Mesenchymal stem cell (in vitro differentiated cells and primary cell): ENCODE data around the gene SDCCAG8.

Experiments used
- DNase-seq: peaks from one replicate; pipeline ENCODE4 v3.0.0-alpha.2; 2013
- H2AFZ ChIP-seq: one replicate; pipeline ENCODE4 v1.6.1; 2013; ENCODE audit warnings: low read depth, mild to moderate bottlenecking, control low read depth, inconsistent platforms, low read length, moderate library complexity
- H2AK5ac ChIP-seq: 2 replicates; pipeline ENCODE4 v1.6.1; 2013; ENCODE audit warnings: low read length, moderate library complexity, mild to moderate bottlenecking, inconsistent platforms; ENCODE audit not compliant: severe bottlenecking
- H2BK120ac ChIP-seq: one replicate; pipeline ENCODE4 v1.6.1; 2013; ENCODE audit warnings: low read depth, mild to moderate bottlenecking, inconsistent platforms, low read length, moderate library complexity
- H2BK12ac ChIP-seq, 2 experiments: one replicate each; pipeline ENCODE4 v1.6.1; 2013; ENCODE audit warnings: inconsistent platforms in 2 of 2, low read length in 2 of 2, mild to moderate bottlenecking in 2 of 2, moderate library complexity in 2 of 2, control low read depth in 1 of 2
- H2BK15ac ChIP-seq: one replicate; pipeline ENCODE4 v1.6.1; 2013; ENCODE audit warnings: mild to moderate bottlenecking, low read depth, inconsistent platforms; ENCODE audit not compliant: poor library complexity, severe bottlenecking
- H2BK5ac ChIP-seq: 2 replicates; pipeline ENCODE4 v1.6.1; 2013; ENCODE audit warnings: low read depth, mild to moderate bottlenecking, low read length, control low read depth, inconsistent platforms; ENCODE audit not compliant: poor library complexity, severe bottlenecking
- H3K14ac ChIP-seq, 2 experiments: one replicate each; pipeline ENCODE4 v1.6.1; 2013; ENCODE audit warnings: inconsistent platforms in 2 of 2, low read length in 2 of 2, control low read depth in 1 of 2, mild to moderate bottlenecking in 1 of 2, moderate library complexity in 1 of 2
- H3K18ac ChIP-seq, 2 experiments: one replicate each; pipeline ENCODE4 v1.6.1; 2013; ENCODE audit warnings: inconsistent platforms in 2 of 2, low read length in 2 of 2, control low read depth in 1 of 2, low read depth in 1 of 2, mild to moderate bottlenecking in 1 of 2
- H3K23ac ChIP-seq, 2 experiments: one replicate each; pipeline ENCODE4 v1.6.1; 2013; ENCODE audit warnings: inconsistent platforms in 2 of 2, low read length in 2 of 2, mild to moderate bottlenecking in 2 of 2, moderate library complexity in 2 of 2, control low read depth in 1 of 2
- H3K27ac ChIP-seq: 2 replicates; pipeline ENCODE4 v1.5.1; 2013; ENCODE audit warnings: mild to moderate bottlenecking, moderate library complexity, low read length, control low read depth, inconsistent platforms; ENCODE audit not compliant: poor library complexity, severe bottlenecking
- H3K27me3 ChIP-seq, 2 experiments: 2 replicates each; pipeline versions ENCODE4 v1.6.1 to v1.7.0; 2013; ENCODE audit warnings: low read length in 2 of 2, mild to moderate bottlenecking in 2 of 2, moderate library complexity in 2 of 2, control low read depth in 1 of 2, inconsistent platforms in 1 of 2; ENCODE audit not compliant: control insufficient read depth in 1 of 2, insufficient read depth in 1 of 2
- H3K36me3 ChIP-seq, 2 experiments: 2 replicates each; pipeline versions ENCODE4 v1.6.1 to v1.7.0; 2013; ENCODE audit warnings: low read length in 2 of 2, control low read depth in 1 of 2, inconsistent platforms in 1 of 2, low read depth in 1 of 2, mild to moderate bottlenecking in 1 of 2; ENCODE audit not compliant: insufficient read depth in 2 of 2, control insufficient read depth in 1 of 2
- H3K4ac ChIP-seq, 2 experiments: one replicate each; pipeline ENCODE4 v1.6.1; 2013; ENCODE audit warnings: inconsistent platforms in 2 of 2, low read length in 2 of 2, mild to moderate bottlenecking in 2 of 2, moderate library complexity in 2 of 2, control low read depth in 1 of 2, low read depth in 1 of 2
- H3K4me1 ChIP-seq: 2 replicates; pipeline ENCODE4 v1.6.1; 2013; ENCODE audit warnings: low read depth, low read length, control low read depth; ENCODE audit not compliant: control insufficient read depth, insufficient read depth
- H3K4me2 ChIP-seq: 2 replicates; pipeline ENCODE4 v1.6.1; 2013; ENCODE audit warnings: low read length, mild to moderate bottlenecking, inconsistent platforms; ENCODE audit not compliant: poor library complexity, severe bottlenecking
- H3K4me3 ChIP-seq, 2 experiments: 2 replicates each; pipeline versions ENCODE4 v1.5.1 to v1.7.0; 2013; ENCODE audit warnings: low read length in 2 of 2, mild to moderate bottlenecking in 2 of 2, control low read depth in 1 of 2, low read depth in 1 of 2; ENCODE audit not compliant: insufficient read depth in 1 of 2
- H3K79me1 ChIP-seq: replicated peaks from 2 replicates; pipeline ENCODE4 v1.6.1; 2013; ENCODE audit warnings: mild to moderate bottlenecking, control low read depth, low read length, inconsistent platforms; ENCODE audit not compliant: poor library complexity, severe bottlenecking
- H3K9ac ChIP-seq: 2 replicates; pipeline ENCODE4 v1.7.0; 2013; ENCODE audit warnings: mild to moderate bottlenecking, low read length, moderate library complexity
- H3K9me3 ChIP-seq: 2 replicates; pipeline ENCODE4 v1.7.0; 2013; ENCODE audit warnings: mild to moderate bottlenecking, low read length; ENCODE audit not compliant: control insufficient read depth
- H4K8ac ChIP-seq: one replicate; pipeline ENCODE4 v1.6.1; 2013; ENCODE audit warnings: inconsistent platforms, mild to moderate bottlenecking, low read length, moderate library complexity
- H4K91ac ChIP-seq: one replicate; pipeline ENCODE4 v1.6.1; 2013; ENCODE audit warnings: mild to moderate bottlenecking, low read length, inconsistent platforms
- WGBS: methylation state at CpG from one replicate; pipeline ENCODE4 v1.1.7; 2013; ENCODE audit warnings: mixed read lengths; 5-methylcytosine and 5-hydroxymethylcytosine counted together

Gene SDCCAG8

DNA sequence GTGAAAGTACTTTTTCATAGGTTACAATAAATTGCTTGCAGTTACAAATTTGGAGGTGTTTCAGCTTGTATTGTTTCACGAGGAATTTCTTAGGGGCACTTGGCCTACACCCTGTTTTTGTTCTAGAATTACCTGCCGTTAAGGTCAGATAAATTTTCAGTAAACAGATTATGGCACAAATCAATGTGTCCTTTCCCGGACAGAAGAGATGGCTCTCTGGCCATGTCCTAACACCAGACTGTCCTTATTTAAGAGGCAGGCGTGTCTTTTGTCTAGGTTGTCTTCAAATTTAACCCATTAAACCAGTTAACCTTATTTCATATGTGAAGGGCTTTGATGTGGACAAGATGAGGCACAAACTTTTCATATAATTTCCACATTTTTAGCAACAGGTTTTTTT is 243.4 kb downstream of the SDCCAG8 start:
- no peak for DNase-seq
- H3K79me1 ChIP-seq: peaks cover 12% of the 10 kb centered on the region
- no peak overlapping the region for H3K4me3 ChIP-seq
- no peak overlapping the region for H2AK5ac ChIP-seq
- no peak overlapping the region for H3K9ac ChIP-seq
- no peak overlapping the region for H3K4me2 ChIP-seq
- H4K91ac ChIP-seq: no peak overlapping the region
- no peak overlapping the region for H3K18ac ChIP-seq
- H3K4ac ChIP-seq: no peak overlapping the region
- H3K27ac ChIP-seq: no peak overlapping the region
- no peak overlapping the region for H2BK120ac ChIP-seq
- H3K36me3 ChIP-seq: peaks cover 37 to 54% of the 10 kb centered on the region in 2 experiments
- no peak overlapping the region for H2AFZ ChIP-seq
- H2BK12ac ChIP-seq: no peak overlapping the region
- peaks cover 7% of the 10 kb centered on the region for H3K4me1 ChIP-seq
- H3K9me3 ChIP-seq: no peaks in the 10 kb centered on the region
- H2BK5ac ChIP-seq: no peak overlapping the region
- H3K23ac ChIP-seq: no peak overlapping the region
- WGBS: 90% methylated on average over 3 of the region's 4 CpGs
- H2BK15ac ChIP-seq: no peak overlapping the region
- H3K27me3 ChIP-seq: no peaks in the 10 kb centered on the region
- no peak overlapping the region for H3K14ac ChIP-seq
- H4K8ac ChIP-seq: no peak overlapping the region

DNA sequence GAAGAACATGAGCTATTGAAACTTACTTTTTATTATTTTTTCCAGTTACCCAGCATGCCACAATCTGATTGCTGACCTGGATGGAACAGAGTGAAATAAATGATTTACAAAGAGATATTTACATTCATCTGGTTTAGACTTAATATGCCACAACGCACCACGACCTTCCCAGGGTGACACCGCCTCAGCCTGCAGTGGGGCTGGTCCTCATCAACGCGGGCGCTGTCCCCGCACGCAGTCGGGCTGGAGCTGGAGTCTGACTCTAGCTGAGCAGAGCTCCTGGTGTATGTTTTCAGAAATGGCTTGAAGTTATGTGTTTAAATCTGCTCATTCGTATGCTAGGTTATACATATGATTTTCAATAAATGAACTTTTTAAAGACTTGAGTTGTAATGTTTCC is 243.9 kb downstream of the SDCCAG8 start:
- no peak overlapping the region for H2BK15ac ChIP-seq
- H2BK5ac ChIP-seq: no peak overlapping the region
- H2AFZ ChIP-seq: no peak overlapping the region
- no peaks in the 10 kb centered on the region for H3K27me3 ChIP-seq
- H2BK12ac ChIP-seq: no peak overlapping the region
- no peak overlapping the region for H4K91ac ChIP-seq
- H3K4me3 ChIP-seq: no peak overlapping the region
- H2BK120ac ChIP-seq: no peak overlapping the region
- H4K8ac ChIP-seq: no peak overlapping the region
- 94% methylated on average over 9 of the region's 10 CpGs for WGBS
- peaks cover 37 to 57% of the 10 kb centered on the region in 2 experiments for H3K36me3 ChIP-seq
- no peak overlapping the region for H3K4me2 ChIP-seq
- no peak overlapping the region for H3K27ac ChIP-seq
- no peak overlapping the region for H3K14ac ChIP-seq
- H3K79me1 ChIP-seq: peaks cover 12% of the 10 kb centered on the region
- DNase-seq: no peak
- H3K23ac ChIP-seq: no peak overlapping the region
- no peaks in the 10 kb centered on the region for H3K9me3 ChIP-seq
- no peak overlapping the region for H3K18ac ChIP-seq
- peaks cover 7% of the 10 kb centered on the region for H3K4me1 ChIP-seq
- H3K9ac ChIP-seq: no peak overlapping the region
- H3K4ac ChIP-seq: no peak overlapping the region
- no peak overlapping the region for H2AK5ac ChIP-seq

DNA sequence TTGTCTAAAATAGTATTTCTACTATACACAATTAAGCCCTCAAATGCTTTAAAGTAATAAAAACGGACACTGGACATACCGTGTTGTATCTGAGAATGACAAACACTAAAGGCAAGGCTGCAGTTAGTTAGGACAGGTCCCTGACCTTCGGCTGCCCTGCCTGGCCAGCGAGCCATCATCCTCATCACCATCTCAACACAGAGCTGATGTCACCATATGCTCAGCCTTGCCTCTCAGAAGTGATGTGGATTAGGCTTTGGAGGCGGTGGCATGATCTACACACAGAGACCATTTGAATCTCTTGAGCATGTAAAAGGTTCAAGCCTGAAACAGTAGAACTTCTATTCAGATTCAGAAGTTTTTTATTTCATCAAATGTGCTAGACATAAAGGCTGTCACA is 244.7 kb downstream of the SDCCAG8 start:
- no peak overlapping the region for H2BK12ac ChIP-seq
- H4K8ac ChIP-seq: no peak overlapping the region
- no peak overlapping the region for H3K27ac ChIP-seq
- no peak overlapping the region for H3K4me2 ChIP-seq
- no peak for DNase-seq
- no peak overlapping the region for H2AK5ac ChIP-seq
- H3K23ac ChIP-seq: no peak overlapping the region
- H3K14ac ChIP-seq: no peak overlapping the region
- H3K79me1 ChIP-seq: peaks cover 12% of the 10 kb centered on the region
- no peaks in the 10 kb centered on the region for H3K9me3 ChIP-seq
- H2BK120ac ChIP-seq: no peak overlapping the region
- WGBS: 96% methylated on average over 2 of the region's 5 CpGs
- no peaks in the 10 kb centered on the region for H3K27me3 ChIP-seq
- no peak overlapping the region for H3K4me3 ChIP-seq
- no peak overlapping the region for H3K4ac ChIP-seq
- peaks cover 34 to 57% of the 10 kb centered on the region in 2 experiments for H3K36me3 ChIP-seq
- peaks cover 5% of the 10 kb centered on the region for H3K4me1 ChIP-seq
- no peak overlapping the region for H2AFZ ChIP-seq
- H2BK15ac ChIP-seq: no peak overlapping the region
- no peak overlapping the region for H3K18ac ChIP-seq
- H2BK5ac ChIP-seq: no peak overlapping the region
- no peak overlapping the region for H3K9ac ChIP-seq
- H4K91ac ChIP-seq: no peak overlapping the region

DNA sequence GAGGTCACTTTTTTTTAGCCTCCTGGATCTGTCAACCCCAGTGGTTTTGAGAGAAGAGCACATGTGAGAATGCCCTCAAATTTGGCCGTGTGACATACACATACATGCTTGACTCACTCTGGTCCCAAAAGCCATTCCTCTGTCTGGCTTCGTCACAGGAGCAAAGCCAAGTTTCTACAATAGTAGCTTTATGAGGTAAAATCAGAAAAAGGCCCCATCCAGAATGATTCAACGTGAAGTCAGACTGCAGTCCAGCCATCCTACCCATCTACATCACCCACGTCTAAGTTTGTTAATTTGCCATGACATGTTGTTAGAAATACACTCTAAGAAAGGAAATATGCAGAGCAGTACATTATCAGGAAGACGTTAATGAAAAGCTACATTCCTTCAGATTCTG is 245.2 kb downstream of the SDCCAG8 start:
- WGBS: 100% methylated on average over 3 of the region's 5 CpGs
- peaks cover 4% of the 10 kb centered on the region for H3K4me1 ChIP-seq
- no peak overlapping the region for H3K9ac ChIP-seq
- H3K27ac ChIP-seq: no peak overlapping the region
- H2BK5ac ChIP-seq: no peak overlapping the region
- H4K91ac ChIP-seq: no peak overlapping the region
- DNase-seq: no peak
- H2BK15ac ChIP-seq: no peak overlapping the region
- peaks cover 33 to 57% of the 10 kb centered on the region in 2 experiments for H3K36me3 ChIP-seq
- H4K8ac ChIP-seq: no peak overlapping the region
- no peak overlapping the region for H3K4me3 ChIP-seq
- no peak overlapping the region for H3K18ac ChIP-seq
- no peak overlapping the region for H2BK120ac ChIP-seq
- H3K4ac ChIP-seq: no peak overlapping the region
- H3K9me3 ChIP-seq: no peaks in the 10 kb centered on the region
- no peak overlapping the region for H2BK12ac ChIP-seq
- H3K14ac ChIP-seq: no peak overlapping the region
- H3K23ac ChIP-seq: no peak overlapping the region
- peaks cover 10% of the 10 kb centered on the region for H3K79me1 ChIP-seq
- H3K27me3 ChIP-seq: no peaks in the 10 kb centered on the region
- no peak overlapping the region for H2AK5ac ChIP-seq
- H3K4me2 ChIP-seq: no peak overlapping the region
- H2AFZ ChIP-seq: no peak overlapping the region
